ENCODE measurements around the gene RELA. TPM values are rescaled to one million over a fixed set of nuclear protein-coding genes. Genes with fewer than 3 reads are reported as not detected.
"Not testable (repeated sequence)": the region's sequence is repeated elsewhere in the genome, so short reads cannot be mapped to it uniquely, and the experiment has no call there.

Gene RELA
- total RNA-seq, 1 donor from 2014 or later, result 119 TPM

DNA sequence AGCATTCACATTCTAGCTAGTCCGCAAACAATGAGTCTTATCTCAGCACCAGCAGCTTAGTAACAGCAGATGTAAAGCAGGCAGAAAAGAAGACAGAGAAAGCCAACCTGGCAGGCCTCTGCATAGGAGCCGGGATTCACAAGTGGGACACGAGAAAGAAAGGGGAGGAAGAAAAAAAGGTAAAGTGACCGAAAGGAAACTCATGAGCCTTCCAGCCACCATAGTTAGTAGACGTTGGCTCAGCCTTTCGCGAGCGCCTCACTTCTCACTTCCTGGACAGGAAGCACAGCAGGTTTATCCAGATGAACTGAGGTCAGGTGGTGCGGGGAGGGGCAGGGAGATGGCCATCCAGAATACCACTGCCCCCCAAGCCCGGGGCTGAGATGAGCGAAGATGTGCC, 29.7 kb upstream of the RELA start:
- no peaks in the 10 kb centered on the region for H3K27me3 Mint-ChIP-seq
- no peaks in the 10 kb centered on the region for H3K36me3 Mint-ChIP-seq (ENCODE audit: low read depth)
- no peaks in the 10 kb centered on the region for H3K4me1 Mint-ChIP-seq
- no peaks in the 10 kb centered on the region for H3K9me3 Mint-ChIP-seq
- ChIA-PET CTCF (no interaction called here), POLR2A (no interaction called here)
- TF ChIP-seq, protein P1, sequence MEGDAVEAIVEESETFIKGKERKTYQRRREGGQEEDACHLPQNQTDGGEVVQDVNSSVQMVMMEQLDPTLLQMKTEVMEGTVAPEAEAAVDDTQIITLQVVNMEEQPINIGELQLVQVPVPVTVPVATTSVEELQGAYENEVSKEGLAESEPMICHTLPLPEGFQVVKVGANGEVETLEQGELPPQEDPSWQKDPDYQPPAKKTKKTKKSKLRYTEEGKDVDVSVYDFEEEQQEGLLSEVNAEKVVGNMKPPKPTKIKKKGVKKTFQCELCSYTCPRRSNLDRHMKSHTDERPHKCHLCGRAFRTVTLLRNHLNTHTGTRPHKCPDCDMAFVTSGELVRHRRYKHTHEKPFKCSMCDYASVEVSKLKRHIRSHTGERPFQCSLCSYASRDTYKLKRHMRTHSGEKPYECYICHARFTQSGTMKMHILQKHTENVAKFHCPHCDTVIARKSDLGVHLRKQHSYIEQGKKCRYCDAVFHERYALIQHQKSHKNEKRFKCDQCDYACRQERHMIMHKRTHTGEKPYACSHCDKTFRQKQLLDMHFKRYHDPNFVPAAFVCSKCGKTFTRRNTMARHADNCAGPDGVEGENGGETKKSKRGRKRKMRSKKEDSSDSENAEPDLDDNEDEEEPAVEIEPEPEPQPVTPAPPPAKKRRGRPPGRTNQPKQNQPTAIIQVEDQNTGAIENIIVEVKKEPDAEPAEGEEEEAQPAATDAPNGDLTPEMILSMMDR (IDR thresholded peaks at IDR 0.05), result no peak
- intact Hi-C loops (cut with micrococcal nuclease), result no loop called here
- ATAC-seq (ENCODE audit: low read depth) (no peak), DNase-seq (no peak)
- H3K4me3 Mint-ChIP-seq, result no peak overlapping the region
- no peak overlapping the region for H3K27ac Mint-ChIP-seq

DNA sequence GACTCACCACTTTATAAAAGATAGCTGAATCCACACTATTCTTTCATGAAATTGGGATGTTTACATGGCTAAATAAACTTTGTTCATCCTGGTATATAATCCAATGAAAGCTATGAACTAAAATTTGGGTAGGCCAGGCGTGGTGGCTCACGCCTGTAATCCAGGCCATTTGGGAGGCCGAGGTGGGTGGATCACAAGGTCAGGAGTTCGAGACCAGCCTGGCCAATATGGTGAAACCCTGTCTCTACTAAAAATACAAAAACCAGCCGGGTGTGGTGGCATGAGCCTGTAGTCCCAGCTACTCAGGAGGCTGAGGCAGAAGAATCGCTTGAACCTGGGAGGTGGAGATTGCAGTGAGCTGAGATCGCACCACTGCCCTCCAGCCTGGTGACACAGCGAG, 29.1 kb upstream of the RELA start:
- intact Hi-C loops (cut with micrococcal nuclease); H3K9me3 Mint-ChIP-seq; H3K27me3 Mint-ChIP-seq; H3K36me3 Mint-ChIP-seq (ENCODE audit: low read depth); DNase-seq; H3K4me1 Mint-ChIP-seq; ATAC-seq (ENCODE audit: low read depth); H3K4me3 Mint-ChIP-seq; CTCF ChIA-PET; H3K27ac Mint-ChIP-seq: not testable (repeated sequence)
- POLR2A ChIA-PET, result interaction anchor here (0.7 kb wide), 1 partner anchor 88 kb away, joined by 3 read pairs; no protein-coding TSS in a partner anchor

GRCh38 chr11:65685981-65686380, 23.3 kb upstream of the RELA start:
- no peak for ATAC-seq (ENCODE audit: low read depth)

GRCh38 chr11:65683480-65683879, 20.8 kb upstream of the RELA start:
- intact Hi-C loops (cut with micrococcal nuclease); H3K4me3 Mint-ChIP-seq; DNase-seq; POLR2A ChIA-PET; H3K4me1 Mint-ChIP-seq; H3K9me3 Mint-ChIP-seq; H3K36me3 Mint-ChIP-seq (ENCODE audit: low read depth); H3K27ac Mint-ChIP-seq; ATAC-seq (ENCODE audit: low read depth); CTCF ChIA-PET; H3K27me3 Mint-ChIP-seq: not testable (repeated sequence)

More at GRCh38 chr11:65685981-65686380, 23.3 kb upstream of the RELA start:
- POLR2A ChIA-PET, result no interaction called here
- no peak overlapping the region for H3K4me3 Mint-ChIP-seq
- H3K4me1 Mint-ChIP-seq, result no peaks in the 10 kb centered on the region
- intact Hi-C loops (cut with micrococcal nuclease), result no loop called here
- DNase-seq, result no peak
- H3K27ac Mint-ChIP-seq, result no peak overlapping the region
- H3K27me3 Mint-ChIP-seq, result no peaks in the 10 kb centered on the region
- H3K36me3 Mint-ChIP-seq (ENCODE audit: low read depth), result no peaks in the 10 kb centered on the region
- CTCF ChIA-PET, result no interaction called here
- TF ChIP-seq, protein P1 (IDR thresholded peaks at IDR 0.05), result no peak
- no peaks in the 10 kb centered on the region for H3K9me3 Mint-ChIP-seq

DNA sequence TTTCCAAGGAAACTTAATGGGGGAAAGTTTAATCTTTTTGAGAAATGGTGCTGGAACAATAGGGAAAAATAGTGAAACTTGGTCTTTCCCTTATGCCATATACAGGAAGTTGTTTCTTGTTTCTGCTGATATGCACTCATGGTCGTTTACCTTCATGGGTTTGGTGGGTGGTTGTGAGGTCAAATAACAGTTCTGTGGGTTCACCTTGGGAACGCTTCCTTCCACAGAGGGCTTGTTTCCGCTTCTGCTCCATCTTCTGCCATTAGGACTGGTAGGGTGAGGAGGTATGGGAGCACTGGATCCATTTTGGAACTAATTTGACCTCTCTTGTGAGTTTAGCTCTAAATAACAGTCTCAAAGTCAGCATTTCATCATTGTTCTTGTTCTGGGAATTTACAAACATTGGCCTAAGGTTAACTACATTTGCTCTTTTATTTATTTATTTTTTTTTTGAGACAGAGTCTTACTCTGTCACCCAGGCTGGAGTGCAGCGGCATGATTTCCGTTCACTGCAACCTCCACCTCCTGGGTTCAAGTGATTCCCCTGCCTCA, 17.6 kb upstream of the RELA start:
- TF ChIP-seq, protein P1 (IDR thresholded peaks at IDR 0.05), result no peak

GRCh38 chr11:65672982-65673381, 10.3 kb upstream of the RELA start:
- Mint-ChIP-seq H3K4me1 (no peaks in the 10 kb centered on the region), H3K27me3 (no peaks in the 10 kb centered on the region), H3K9me3 (no peaks in the 10 kb centered on the region), H3K4me3 (no peak overlapping the region), H3K36me3 (ENCODE audit: low read depth) (no peaks in the 10 kb centered on the region), H3K27ac (no peak overlapping the region)
- TF ChIP-seq, protein P1 (IDR thresholded peaks at IDR 0.05), result no peak
- no peak for ATAC-seq (ENCODE audit: low read depth)
- CTCF ChIA-PET, result no interaction called here
- no peak for DNase-seq
- intact Hi-C loops (cut with micrococcal nuclease), result no loop called here
- POLR2A ChIA-PET, result interaction anchor here (0.9 kb wide), 1 partner anchor 10 kb away, joined by 3 read pairs; the partner anchor contains the start of gene RELA

More for the DNA sequence above, 17.6 kb upstream of the RELA start:
- H3K4me1 Mint-ChIP-seq, result no peaks in the 10 kb centered on the region
- H3K4me3 Mint-ChIP-seq, result no peak overlapping the region
- H3K36me3 Mint-ChIP-seq (ENCODE audit: low read depth), result no peaks in the 10 kb centered on the region
- H3K27ac Mint-ChIP-seq, result no peak overlapping the region
- ATAC-seq (ENCODE audit: low read depth) (no peak), DNase-seq (no peak)
- no peaks in the 10 kb centered on the region for H3K27me3 Mint-ChIP-seq
- intact Hi-C loops (cut with micrococcal nuclease), result no loop called here
- no peaks in the 10 kb centered on the region for H3K9me3 Mint-ChIP-seq
- ChIA-PET CTCF (no interaction called here), POLR2A (interaction anchor here (0.6 to 0.7 kb wide), 2 partner anchors 181 to 351 kb away, joined by 3 to 4 read pairs; no protein-coding TSS in a partner anchor)
